GM21367 (cell line): ENCODE measurements around the gene SNTB2.

ENCODE experiments used
- ATAC-seq: cut with Tn5 transposase; IDR thresholded peaks from one replicate; pipeline ENCODE4 v1.9.1; 2021; ENCODE audit not compliant: unreplicated experiment

SNTB2 gene

GRCh38 chr16:69179328-69180010, 7.5 kb upstream of the SNTB2 start:
- no peak for ATAC-seq

GRCh38 chr16:69180011-69180338, 7.0 kb upstream of the SNTB2 start:
- no peak for ATAC-seq

DNA sequence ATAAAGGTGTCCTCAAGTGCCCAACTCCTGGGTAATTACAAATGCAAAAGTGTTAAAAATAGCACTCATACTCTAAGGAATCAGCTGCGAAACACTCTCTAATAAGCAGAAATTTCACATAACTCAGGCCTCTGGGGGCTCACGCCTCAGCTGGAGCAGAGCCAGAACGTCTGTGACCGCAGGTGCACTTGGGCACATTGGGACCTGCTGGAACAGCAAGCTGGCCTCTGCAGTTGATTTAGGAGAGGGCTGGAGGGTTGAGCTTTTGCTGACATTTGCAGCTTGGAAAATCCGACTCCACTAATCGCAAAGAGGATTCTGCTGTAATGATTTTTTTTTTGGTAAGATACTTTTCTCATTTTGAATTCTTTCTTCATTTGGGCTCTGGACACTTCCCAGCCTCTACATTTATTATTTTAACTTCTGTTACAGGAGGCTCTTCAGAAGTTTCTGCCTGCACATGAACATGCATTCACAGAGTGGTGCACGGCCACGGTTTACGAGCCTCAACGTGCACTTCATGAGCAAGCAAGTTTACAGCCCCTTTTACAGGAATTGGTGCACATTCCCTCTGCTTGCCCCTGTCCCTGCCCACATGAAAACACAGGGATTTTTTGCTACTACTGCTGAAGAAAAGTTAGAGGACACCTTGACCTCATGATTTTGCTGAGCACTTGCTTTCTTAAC, 4.1 kb upstream of the SNTB2 start:
- no peak for ATAC-seq

GRCh38 chr16:69187446-69188235, 677 bp downstream of the SNTB2 start:
- peak; percentile 29 for ATAC-seq

DNA sequence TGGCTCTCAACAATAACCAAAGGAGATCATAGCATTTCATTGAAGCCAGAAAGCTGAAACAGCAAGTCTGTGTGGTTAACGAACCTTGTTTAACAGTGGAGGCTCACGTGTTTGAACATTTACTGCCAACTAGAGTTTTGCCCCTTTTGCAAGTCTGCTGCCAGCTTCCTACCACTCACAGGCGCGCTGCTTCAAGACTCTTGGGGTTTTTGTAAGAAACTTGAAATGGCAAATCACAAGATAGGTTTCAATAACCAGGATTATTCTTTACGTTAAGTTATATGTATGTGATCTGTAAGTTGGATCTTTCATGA, 1.2 kb downstream of the SNTB2 start:
- no peak for ATAC-seq

GRCh38 chr16:69188716-69189115, 1.8 kb downstream of the SNTB2 start:
- no peak for ATAC-seq

- no peak for ATAC-seq
Measured at GRCh38 chr16:69190046-69190588, 3.2 kb downstream of the SNTB2 start.

DNA sequence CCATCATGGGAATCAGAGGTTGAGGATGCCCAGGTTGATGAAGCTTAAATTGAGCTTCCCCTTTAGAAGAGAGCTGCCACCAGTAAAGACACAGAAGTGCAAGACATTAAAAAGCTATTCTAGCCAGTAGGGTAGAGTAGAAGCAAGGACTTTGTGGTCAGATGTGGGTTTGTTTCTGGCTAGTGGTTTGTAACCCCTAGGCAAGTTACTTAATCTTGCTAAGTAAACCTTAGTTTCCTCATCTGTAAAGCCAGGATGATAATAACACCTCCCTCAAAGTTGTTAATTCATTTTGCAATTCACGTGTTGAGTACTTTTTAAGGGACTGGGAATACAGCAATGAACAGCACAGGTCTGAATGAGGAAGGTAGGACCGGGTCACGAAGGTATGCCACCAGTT, 3.6 kb downstream of the SNTB2 start:
- no peak for ATAC-seq

DNA sequence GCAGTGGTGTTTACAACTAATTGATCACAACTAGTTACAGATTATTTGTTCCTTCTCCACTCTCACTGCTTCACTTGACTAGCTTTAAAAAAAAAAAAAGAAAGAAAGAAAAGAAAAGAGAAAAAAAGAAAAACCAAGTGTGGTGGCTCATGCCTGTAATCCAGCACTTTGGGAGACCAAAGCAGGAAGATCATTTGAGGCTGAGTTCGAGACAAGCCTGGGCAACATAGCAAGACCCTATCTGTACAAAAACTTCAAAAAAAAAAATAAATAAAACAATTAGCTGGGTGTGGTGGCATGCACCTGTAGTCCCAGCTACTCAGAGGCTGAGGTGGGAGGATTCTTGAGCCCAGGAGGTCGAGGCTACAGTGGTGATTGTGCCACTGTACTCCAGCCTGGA, 4.2 kb downstream of the SNTB2 start:
- no peak for ATAC-seq

DNA sequence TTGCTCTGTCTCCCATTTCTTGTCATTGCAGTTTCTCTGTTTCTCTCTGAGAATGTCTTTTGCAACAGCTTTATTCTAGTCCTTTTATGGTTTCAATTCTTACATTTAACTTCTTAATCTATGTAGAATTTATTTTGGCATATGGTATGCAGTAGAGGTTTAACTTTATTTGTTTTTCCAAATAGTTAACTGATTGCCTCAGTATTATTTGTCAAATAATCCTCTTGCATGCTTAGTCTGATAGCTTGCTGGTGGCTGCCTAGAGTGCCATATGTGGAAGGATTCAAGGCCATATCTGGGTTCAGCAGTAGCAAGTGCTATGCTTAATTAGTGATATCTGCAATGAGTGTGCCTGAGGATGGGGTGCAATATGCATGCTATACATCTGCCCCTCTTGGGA, 6.9 kb downstream of the SNTB2 start:
- ATAC-seq = no peak

DNA sequence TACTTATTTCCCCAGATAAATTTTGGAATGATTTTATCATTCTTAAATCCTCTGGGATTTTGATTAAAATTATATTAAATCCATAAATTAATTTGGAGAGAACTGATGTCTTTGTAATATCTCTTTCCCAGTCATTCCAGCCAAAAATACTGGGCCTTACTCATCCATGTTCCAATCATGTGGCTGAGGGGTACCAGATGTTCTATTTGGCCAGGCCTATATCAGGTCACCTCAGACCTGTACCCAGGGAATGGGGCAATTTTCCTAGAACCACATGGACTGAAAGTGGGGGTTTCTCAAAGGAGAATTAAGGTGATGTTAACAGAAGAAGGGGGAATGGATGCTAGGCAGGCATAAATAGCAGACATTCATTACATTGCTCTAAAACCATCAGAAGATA, 7.5 kb downstream of the SNTB2 start:
- no peak for ATAC-seq

- no peak for ATAC-seq
Measured at GRCh38 chr16:69195369-69196029, 8.5 kb downstream of the SNTB2 start.

GRCh38 chr16:69197573-69197972, 10.6 kb downstream of the SNTB2 start:
- no peak for ATAC-seq

GRCh38 chr16:69199382-69199781, 12.4 kb downstream of the SNTB2 start:
- no peak for ATAC-seq

GRCh38 chr16:69201291-69201690, 14.3 kb downstream of the SNTB2 start:
- ATAC-seq = no peak

DNA sequence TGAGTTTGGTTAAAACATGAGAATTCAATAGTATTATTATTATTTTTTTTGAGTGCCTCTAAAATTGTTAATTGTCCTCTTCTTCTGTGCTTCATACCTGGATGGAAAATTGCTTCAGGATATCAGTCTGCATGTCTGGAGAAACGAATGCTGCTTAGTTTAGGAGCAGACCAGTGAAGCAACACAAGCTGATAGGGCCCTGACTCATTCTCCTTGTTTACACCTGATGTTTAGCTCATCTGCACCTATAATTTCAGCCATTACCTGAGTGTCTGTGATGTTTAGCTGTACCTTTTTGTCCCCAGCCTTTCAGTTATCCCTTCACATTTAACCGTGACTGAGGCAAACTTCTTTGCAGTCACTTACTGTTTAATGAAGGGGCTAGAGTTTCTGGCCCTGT, 14.8 kb downstream of the SNTB2 start:
- ATAC-seq = no peak

- ATAC-seq = no peak
Measured at GRCh38 chr16:69204172-69204571, 17.2 kb downstream of the SNTB2 start.

- ATAC-seq = no peak
Measured at GRCh38 chr16:69209735-69210134, 22.8 kb downstream of the SNTB2 start.

DNA sequence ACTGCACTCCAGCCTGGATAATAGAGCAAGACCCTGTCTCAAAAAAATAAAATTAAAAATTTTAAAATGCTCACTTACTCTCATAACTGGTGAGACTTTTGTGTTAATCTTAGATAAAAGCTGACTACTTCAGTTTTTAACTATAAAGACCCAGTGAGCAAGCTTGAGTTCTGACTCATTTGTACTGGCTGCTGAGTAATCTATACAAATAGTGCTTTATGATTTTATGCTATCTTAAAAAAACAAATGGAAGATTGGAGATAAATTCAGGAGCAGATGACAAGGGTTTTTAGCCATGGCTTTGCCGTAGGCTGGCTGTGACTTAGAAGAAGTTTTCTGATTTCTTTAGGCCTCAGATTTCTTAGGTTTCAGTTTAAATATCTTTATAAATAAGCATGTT, 30.5 kb downstream of the SNTB2 start:
- ATAC-seq = no peak

DNA sequence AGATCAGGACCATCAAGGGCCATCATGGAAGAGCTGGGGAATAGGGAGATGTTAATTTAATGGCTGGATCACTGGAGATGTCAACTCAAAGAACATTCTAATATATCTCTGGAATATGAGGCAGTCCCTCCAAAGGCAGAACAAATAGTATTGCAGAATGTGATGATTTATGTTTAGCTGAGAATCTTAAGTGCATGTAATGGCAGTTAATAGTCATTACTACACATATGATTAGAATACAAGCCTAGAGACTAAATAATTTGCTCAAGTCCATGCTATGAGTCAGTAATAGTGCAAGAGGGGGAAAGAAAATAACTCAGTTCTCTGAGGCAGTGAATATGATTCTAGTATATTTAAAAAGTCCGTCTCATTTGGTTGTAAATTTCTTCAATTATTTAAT, 32.3 kb downstream of the SNTB2 start:
- no peak for ATAC-seq

- ATAC-seq = no peak
Measured at GRCh38 chr16:69223882-69224281, 36.9 kb downstream of the SNTB2 start.

DNA sequence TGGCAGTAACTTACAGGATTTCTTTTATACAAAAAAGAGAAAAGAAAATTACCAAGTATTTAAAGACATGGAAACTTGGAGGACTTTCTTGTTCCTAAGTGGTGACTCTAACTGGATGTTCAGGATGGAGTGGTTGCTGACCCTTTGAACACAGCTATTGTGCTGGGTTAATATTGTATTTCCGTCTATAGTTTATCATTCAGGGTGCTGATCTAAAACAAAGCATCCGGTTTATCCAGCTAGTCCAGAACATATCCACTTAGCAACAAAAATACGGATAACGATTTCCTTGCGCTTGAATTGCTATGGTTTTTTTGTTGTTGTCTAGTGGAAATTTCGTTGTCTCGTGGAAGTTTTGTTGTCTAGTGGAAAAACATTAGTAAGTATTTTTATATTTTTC, 38.2 kb downstream of the SNTB2 start:
- no peak for ATAC-seq
